ENCODE results near the gene MTM1. TPM values are rescaled to one million over a fixed set of nuclear protein-coding genes. Genes with fewer than 3 reads are reported as not detected.

The MTM1 gene
- polyA plus RNA-seq, 1 of the 3 experiments (the other 2 are of a cell fraction) = 2.7 TPM

GRCh38 chrX:150568320-150569154 is at the start of gene MTM1 (continued):
- TF ChIP-seq, protein P1, sequence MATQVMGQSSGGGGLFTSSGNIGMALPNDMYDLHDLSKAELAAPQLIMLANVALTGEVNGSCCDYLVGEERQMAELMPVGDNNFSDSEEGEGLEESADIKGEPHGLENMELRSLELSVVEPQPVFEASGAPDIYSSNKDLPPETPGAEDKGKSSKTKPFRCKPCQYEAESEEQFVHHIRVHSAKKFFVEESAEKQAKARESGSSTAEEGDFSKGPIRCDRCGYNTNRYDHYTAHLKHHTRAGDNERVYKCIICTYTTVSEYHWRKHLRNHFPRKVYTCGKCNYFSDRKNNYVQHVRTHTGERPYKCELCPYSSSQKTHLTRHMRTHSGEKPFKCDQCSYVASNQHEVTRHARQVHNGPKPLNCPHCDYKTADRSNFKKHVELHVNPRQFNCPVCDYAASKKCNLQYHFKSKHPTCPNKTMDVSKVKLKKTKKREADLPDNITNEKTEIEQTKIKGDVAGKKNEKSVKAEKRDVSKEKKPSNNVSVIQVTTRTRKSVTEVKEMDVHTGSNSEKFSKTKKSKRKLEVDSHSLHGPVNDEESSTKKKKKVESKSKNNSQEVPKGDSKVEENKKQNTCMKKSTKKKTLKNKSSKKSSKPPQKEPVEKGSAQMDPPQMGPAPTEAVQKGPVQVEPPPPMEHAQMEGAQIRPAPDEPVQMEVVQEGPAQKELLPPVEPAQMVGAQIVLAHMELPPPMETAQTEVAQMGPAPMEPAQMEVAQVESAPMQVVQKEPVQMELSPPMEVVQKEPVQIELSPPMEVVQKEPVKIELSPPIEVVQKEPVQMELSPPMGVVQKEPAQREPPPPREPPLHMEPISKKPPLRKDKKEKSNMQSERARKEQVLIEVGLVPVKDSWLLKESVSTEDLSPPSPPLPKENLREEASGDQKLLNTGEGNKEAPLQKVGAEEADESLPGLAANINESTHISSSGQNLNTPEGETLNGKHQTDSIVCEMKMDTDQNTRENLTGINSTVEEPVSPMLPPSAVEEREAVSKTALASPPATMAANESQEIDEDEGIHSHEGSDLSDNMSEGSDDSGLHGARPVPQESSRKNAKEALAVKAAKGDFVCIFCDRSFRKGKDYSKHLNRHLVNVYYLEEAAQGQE (IDR thresholded peaks at IDR 0.05; ENCODE audit: low read depth, low read length) = no peak
- TF ChIP-seq NRF1 (IDR thresholded peaks at IDR 0.05; ENCODE audit: low read depth, low read length) (peak; percentile 55; the same call in 1 of the 2 replicates), RFX5 (IDR thresholded peaks at IDR 0.05; ENCODE audit: low read length) (no peak), CHD2 (IDR thresholded peaks at IDR 0.05; ENCODE audit: low read length, partially characterized antibody) (no peak), RXRA (IDR thresholded peaks at IDR 0.05; ENCODE audit: borderline replicate concordance, low read depth) (no peak), GATA2 (CRISPR knock-in tag; IDR thresholded peaks at IDR 0.05) (no peak), EP300 (IDR thresholded peaks at IDR 0.05; ENCODE audit: borderline replicate concordance in 1 of 2, low read depth in 1 of 2, low read length in 1 of 2) (no peak), MEF2A (IDR thresholded peaks at IDR 0.05; ENCODE audit: borderline replicate concordance, low read depth) (no peak)
- TF ChIP-seq, protein P2, sequence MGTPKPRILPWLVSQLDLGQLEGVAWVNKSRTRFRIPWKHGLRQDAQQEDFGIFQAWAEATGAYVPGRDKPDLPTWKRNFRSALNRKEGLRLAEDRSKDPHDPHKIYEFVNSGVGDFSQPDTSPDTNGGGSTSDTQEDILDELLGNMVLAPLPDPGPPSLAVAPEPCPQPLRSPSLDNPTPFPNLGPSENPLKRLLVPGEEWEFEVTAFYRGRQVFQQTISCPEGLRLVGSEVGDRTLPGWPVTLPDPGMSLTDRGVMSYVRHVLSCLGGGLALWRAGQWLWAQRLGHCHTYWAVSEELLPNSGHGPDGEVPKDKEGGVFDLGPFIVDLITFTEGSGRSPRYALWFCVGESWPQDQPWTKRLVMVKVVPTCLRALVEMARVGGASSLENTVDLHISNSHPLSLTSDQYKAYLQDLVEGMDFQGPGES (IDR thresholded peaks at IDR 0.05; ENCODE audit: low read depth, low read length) = no peak

- no peaks in the 10 kb centered on the region for H3K9me2 ChIP-seq
- POLR2A ChIA-PET = no interaction called here
- no peaks in the 10 kb centered on the region for H3K36me3 ChIP-seq (replicated peaks in 1 of 2; ENCODE audit: control insufficient read depth in 1 of 2, insufficient read depth in 2 of 2, low read length in 1 of 2)
- no peak overlapping the region for H3K4me2 ChIP-seq
- H3K9me3 ChIP-seq = no peaks in the 10 kb centered on the region
- H3K4me3 ChIP-seq (ENCODE audit: low read depth in 2 of 2, low read length in 1 of 2) = no peak overlapping the region
- no peaks in the 10 kb centered on the region for H4K20me1 ChIP-seq (ENCODE audit: insufficient read depth)
- whole genome bisulfite sequencing (ENCODE audit: low lambda C conversion rate) = 4% methylated on average over 2 of the region's 2 CpGs
- H3K79me2 ChIP-seq (ENCODE audit: insufficient read depth) = no peaks in the 10 kb centered on the region
- CTCF ChIA-PET = no interaction called here
- no peak for DNase-seq
- H2AFZ ChIP-seq (ENCODE audit: low read depth) = no peak overlapping the region
- H3K27me3 ChIP-seq (ENCODE audit: insufficient read depth) = no peaks in the 10 kb centered on the region; the same call in 1 of the 2 replicates
- H3K4me1 ChIP-seq (ENCODE audit: control insufficient read depth in 1 of 2, insufficient read depth in 2 of 2, low read depth in 1 of 2, low read length in 1 of 2) = no peaks in the 10 kb centered on the region; a peak in 1 of 4 replicates
- TF ChIP-seq ELF1 (IDR thresholded peaks at IDR 0.05) = no peak
- no peak for TF ChIP-seq MEF2A (IDR thresholded peaks at IDR 0.05; ENCODE audit: borderline replicate concordance, low read depth)
- TF ChIP-seq GATA2 (CRISPR knock-in tag; IDR thresholded peaks at IDR 0.05) = no peak
- TF ChIP-seq, protein P3, sequence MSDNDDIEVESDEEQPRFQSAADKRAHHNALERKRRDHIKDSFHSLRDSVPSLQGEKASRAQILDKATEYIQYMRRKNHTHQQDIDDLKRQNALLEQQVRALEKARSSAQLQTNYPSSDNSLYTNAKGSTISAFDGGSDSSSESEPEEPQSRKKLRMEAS (IDR thresholded peaks at IDR 0.05; ENCODE audit: low read depth) = no peak
- no peak for TF ChIP-seq POLR2AphosphoS5 (IDR thresholded peaks at IDR 0.05; ENCODE audit: low read depth, low read length)
- TF ChIP-seq TAF1 (IDR thresholded peaks at IDR 0.05; ENCODE audit: borderline replicate concordance, low read depth, low read length) = no peak
- no peak for TF ChIP-seq MXI1 (IDR thresholded peaks at IDR 0.05; ENCODE audit: low read depth, low read length)
- TF ChIP-seq, protein P4, sequence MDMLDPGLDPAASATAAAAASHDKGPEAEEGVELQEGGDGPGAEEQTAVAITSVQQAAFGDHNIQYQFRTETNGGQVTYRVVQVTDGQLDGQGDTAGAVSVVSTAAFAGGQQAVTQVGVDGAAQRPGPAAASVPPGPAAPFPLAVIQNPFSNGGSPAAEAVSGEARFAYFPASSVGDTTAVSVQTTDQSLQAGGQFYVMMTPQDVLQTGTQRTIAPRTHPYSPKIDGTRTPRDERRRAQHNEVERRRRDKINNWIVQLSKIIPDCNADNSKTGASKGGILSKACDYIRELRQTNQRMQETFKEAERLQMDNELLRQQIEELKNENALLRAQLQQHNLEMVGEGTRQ (IDR thresholded peaks at IDR 0.05; ENCODE audit: borderline replicate concordance, low read depth, low read length) = no peak
- TF ChIP-seq EZH2phosphoT487 (IDR thresholded peaks at IDR 0.05; ENCODE audit: borderline replicate concordance, low read depth) = no peak
- TF ChIP-seq TEAD4 (IDR thresholded peaks at IDR 0.05; ENCODE audit: borderline replicate concordance, insufficient read depth) = no peak
- H3F3A ChIP-seq (replicated peaks; ENCODE audit: insufficient read depth) = no peaks in the 10 kb centered on the region
- H3K27ac ChIP-seq (ENCODE audit: low read depth in 2 of 2, low read length in 1 of 2) = no peak overlapping the region
- no peak overlapping the region for H3K9ac ChIP-seq
Measured at GRCh38 chrX:150522494-150522893, 45.9 kb upstream of the MTM1 start.
